Adipose tissue (tissue), 3 donors: Measurements from ENCODE around the gene DUSP7. TPM values are rescaled to one million over a fixed set of nuclear protein-coding genes. Genes with fewer than 3 reads are reported as not detected.
A peak's percentile ranks its signal among the peaks of the same experiment; 100 is the strongest.

ENCODE experiments used
- H3K27ac ChIP-seq: one replicate; pipeline ENCODE4 v1.5.1; 2013; ENCODE audit warnings: low read depth, low read length
- WGBS, 3 donors: extraction: QIAGEN DNeasy Blood & Tissue Kit; methylation state at CpG; one replicate each; pipeline ENCODE4 v1.1.7; 2013; 5-methylcytosine and 5-hydroxymethylcytosine counted together
- polyA plus RNA-seq, 3 donors: library from polyadenylated mRNA; stranded (reverse); fragments of 200-250 nt; gene quantifications; one replicate each; pipeline ENCODE4 v1.2.3, GENCODE V29; 2013
- donor health status: healthy with polysubstance abuse.
- donor health status: Bipolar disorder and iron deficiency.
- donor health status: healthy.

Gene DUSP7
- 1 to 10 TPM; 3.2 to 10.0 (median 9.4) TPM for polyA plus RNA-seq

- 0 to 1% (median 0%) methylated on average over 30 to 51 of the region's 51 CpGs for WGBS, 3 donors
- peak within 1 kb of the TSS; percentile 48 for H3K27ac ChIP-seq
These were observed at the start of gene DUSP7 for GRCh38 chr3:52056521-52056967. Gene DUSP7 (minus strand): TSS chr3:52056571. CDS start chr3:52056366, 205 bp downstream.

DNA sequence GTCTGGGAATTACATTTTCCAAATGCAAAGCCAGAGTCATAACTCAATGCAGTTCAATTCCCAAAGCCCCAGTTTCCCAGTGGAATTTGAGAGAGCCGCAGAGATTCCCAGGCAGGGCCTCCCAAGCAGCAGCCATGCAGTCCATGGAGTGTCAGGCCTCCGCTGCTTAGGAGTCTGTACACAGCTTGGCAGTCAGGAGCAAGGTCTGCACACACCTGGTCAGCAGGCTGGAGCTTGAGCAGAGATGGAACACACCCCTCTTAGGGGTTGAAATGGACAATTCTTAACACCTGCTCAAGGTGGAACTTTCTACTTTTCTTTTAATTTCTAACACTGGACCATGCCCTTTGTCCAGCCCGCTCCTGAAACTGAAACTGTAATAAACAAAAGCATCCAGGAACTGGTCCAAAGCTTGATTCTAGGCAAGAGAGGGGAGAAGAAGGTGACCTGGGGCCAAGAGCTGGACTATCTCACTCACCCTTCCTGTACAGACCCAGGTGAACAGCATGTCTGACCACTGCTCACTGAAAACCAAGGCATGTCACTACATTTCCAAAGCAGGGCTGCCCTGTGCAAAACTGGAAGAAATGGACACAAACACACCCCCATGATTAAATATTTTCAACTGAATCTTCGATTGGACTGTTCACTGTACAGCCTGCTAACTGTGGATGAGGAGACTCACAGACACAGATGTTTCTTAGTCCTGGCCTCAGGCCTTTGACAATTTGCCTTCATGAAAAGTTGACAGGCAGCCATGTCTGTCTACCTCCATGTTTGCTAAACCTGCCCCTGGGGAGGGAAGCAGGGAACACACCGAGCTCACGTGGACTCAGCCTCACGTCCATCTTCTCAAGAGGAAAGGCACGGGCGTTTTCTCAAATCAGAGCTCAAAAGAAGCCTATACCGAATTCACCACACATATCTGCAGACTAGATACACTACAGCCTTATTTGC lies 48.6 kb upstream of the DUSP7 start:
- 93 to 94% (median 93%) methylated on average over 10 of the region's 10 CpGs for WGBS, 3 donors

DNA sequence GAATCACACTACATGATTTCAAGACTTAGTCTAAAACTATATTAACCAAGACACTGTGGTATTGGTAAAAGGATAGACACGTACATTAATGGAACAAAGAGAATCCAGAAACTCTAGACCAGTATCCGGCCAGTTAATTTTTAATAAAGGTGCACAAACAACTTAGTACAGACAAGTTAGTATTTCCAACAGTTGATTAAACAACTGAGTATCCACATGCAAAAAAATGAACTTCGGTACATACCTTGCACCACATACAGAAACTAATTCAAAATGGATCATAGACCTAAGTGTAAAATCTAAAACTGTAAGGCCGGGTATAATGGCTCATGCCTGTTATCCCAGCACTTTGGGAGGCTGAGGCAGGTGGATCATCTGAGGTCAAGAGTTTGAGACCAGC lies 46.6 kb upstream of the DUSP7 start:
- 92 to 98% (median 98%) methylated on average over 4 of the region's 4 CpGs for WGBS, 3 donors

More for the DNA sequence above, 48.6 kb upstream of the DUSP7 start:
- no peak overlapping the region for H3K27ac ChIP-seq

DNA sequence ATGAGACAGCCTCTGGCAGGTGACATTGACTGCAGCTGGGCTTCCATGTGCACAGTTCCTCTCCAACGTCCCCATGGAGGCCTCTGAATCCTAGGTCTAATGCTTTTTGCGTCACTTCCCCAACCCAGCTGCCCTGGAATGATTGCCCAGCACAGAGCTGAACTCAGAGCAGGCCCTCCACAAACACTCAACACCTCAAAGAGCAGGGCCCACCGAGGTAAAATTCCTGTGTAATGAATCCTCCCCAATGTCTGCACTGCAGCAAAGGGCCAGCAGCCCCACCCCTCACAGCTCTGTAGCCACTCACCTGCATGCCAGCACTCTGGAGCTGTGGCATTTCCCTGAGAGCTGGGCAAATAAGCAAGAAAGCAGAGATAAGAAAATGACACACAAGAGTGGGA lies 42.6 kb upstream of the DUSP7 start:
- WGBS, 3 donors: 47 to 68% (median 66%) methylated on average over 3 of the region's 3 CpGs
- no peak overlapping the region for H3K27ac ChIP-seq

More for the DNA sequence above, 46.6 kb upstream of the DUSP7 start:
- H3K27ac ChIP-seq: no peak overlapping the region

- 83 to 91% (median 84%) methylated on average over 2 of the region's 2 CpGs for WGBS, 3 donors
- H3K27ac ChIP-seq: no peak overlapping the region
These were observed 41.6 kb upstream of the DUSP7 start for GRCh38 chr3:52097851-52098507.

DNA sequence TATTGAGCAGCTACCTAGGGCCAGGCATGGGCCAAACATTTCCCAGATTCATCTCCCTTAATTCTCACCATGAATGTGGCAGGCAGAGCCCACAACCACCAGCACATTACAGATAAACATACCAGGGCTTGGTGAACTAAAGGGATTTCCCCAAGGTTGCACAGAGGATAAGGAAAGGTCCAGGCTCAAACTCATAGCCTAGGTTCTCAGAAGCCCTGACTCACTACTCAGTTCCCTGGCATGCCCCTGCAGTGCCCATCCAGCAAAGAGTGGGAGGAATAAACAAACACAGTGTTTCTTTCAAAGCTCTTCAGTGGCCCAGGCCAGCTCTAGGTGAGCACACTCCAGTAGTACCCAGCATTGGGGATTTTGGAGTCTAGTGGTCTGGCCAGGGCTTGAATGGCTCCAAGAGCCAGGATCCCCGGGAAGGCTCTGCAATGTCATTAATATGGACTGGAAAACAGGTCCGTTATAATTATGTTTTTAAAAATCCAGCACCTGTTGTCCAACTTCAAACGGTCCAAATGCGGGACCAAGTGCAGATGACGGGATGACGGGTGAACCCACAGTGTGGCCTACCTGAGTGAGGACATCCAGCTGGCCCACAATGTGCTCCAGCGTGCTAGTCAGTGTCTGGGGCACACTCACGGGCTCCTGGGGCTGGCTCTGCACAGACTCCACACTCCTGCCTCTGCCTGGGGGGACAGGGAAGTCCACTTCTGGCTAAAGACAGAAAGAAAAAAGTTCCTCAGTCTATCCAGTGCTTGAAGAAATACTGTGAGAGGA lies 39.8 kb upstream of the DUSP7 start:
- whole genome bisulfite sequencing, 3 donors: 94 to 96% (median 94%) methylated on average over 8 of the region's 8 CpGs
- no peak overlapping the region for H3K27ac ChIP-seq

DNA sequence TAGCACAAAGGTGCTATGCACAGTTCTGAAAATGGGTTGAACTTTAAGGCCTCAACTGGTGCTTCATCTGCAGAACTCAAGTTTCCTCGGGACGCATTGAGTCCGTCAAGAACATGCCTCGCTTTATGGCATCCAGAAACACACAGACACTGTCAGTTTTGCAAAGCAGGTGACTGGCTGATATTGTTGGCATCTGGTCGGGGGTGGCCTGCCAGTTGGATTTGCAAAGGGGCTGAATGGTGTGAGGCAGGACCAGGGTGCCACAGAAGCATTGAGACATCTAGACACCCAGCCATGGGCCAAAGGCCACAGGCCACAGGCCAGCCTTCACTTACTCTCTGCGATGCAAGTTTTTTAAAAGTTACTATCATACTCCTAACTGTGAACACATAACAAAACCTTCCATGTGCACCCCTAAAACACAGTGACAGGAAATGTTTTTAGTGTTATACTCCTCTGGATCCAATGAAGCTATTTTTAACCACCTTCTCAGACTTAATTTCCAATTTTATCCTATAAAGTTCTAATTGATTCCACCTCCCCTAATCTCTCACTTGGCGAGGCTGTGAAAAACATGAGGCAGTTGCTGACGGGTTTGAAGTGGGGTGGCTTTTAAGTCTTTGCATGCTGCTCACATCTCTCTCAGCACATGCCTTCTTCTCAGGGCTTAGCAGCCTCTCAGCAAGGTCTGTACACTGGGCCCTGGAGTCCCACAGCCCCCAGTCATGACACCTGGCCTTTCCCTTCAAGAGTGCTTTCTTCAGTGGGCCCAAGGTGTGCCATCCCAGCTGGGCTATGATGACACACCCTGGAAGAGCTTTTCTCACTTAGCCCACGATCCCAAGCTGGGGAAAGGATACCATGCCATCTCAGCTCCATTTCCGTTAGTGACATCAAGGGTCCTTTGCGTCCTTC lies 38.5 kb upstream of the DUSP7 start:
- H3K27ac ChIP-seq: no peak overlapping the region
- 94 to 98% (median 98%) methylated on average over 11 of the region's 11 CpGs for WGBS, 3 donors

GRCh38 chr3:52093756-52094545 lies 37.6 kb upstream of the DUSP7 start:
- H3K27ac ChIP-seq: no peak overlapping the region
- 88 to 95% (median 94%) methylated on average over 7 of the region's 7 CpGs for WGBS, 3 donors

DNA sequence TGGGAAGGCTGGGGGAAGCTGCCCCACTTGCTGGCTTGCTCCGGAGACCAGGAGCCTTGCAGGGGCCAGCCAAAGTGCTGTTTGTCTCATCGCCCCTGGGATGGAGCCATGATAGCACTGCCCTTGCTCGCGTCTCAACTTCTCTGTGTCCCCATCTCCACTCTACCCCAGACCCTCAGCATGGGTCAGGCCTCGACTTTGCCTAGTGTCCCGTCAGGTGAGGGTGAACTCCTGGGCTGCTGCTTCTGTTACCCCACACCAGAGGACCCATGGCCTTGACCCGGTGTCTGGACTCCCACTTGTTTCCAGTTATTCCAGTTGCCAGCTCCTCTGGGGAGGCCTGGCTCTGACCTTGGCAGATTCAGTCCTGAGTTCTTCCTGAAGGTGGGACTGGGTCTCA lies 36.5 kb upstream of the DUSP7 start:
- no peak overlapping the region for H3K27ac ChIP-seq
- 75 to 84% (median 83%) methylated on average over 7 of the region's 7 CpGs for WGBS, 3 donors

DNA sequence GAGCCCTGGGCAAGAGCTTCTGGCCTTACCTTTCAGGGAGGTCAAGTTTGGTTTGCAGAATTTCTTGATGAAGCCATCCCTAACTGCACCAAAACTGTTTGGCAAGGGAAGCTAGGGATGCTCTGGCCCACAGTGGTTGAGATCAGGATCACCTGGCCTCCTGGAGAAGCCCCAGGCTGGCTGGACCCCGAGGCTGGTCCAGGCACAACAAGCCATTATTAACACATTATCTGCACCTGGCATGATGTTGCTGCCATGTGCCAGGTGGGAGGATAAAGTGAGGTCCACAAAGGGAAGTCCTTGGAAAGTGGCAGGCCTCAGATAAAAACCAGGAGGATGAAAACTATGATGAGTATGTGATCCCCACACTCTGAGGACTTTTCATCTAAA lies 35.9 kb upstream of the DUSP7 start:
- WGBS, 3 donors: 35 to 71% (median 63%) methylated on average over 1 of the region's 1 CpG
- H3K27ac ChIP-seq: no peak overlapping the region

- WGBS, 3 donors: 81 to 88% (median 82%) methylated on average over 5 of the region's 5 CpGs
- no peak overlapping the region for H3K27ac ChIP-seq
These were observed 35.4 kb upstream of the DUSP7 start for GRCh38 chr3:52091586-52092270.

- WGBS, 3 donors: 74 to 80% (median 77%) methylated on average over 8 of the region's 8 CpGs
- H3K27ac ChIP-seq: no peak overlapping the region
These were observed 34.6 kb upstream of the DUSP7 start for GRCh38 chr3:52090933-52091468.

GRCh38 chr3:52090131-52090932 lies 34.0 kb upstream of the DUSP7 start:
- WGBS, 3 donors: 67 to 88% (median 76%) methylated on average over 12 of the region's 12 CpGs
- no peak overlapping the region for H3K27ac ChIP-seq

GRCh38 chr3:52089691-52090090 lies 33.3 kb upstream of the DUSP7 start:
- 79 to 87% (median 85%) methylated on average over 4 of the region's 4 CpGs for WGBS, 3 donors
- H3K27ac ChIP-seq: no peak overlapping the region
